Adipose tissue (tissue), 3 donors: Measurements from ENCODE around the gene CPED1. TPM values are rescaled to one million over a fixed set of nuclear protein-coding genes. Genes with fewer than 3 reads are reported as not detected.
"Not testable (repeated sequence)": the region's sequence is repeated elsewhere in the genome, so short reads cannot be mapped to it uniquely, and the experiment has no call there.

Experiments used
- H3K27ac ChIP-seq: one replicate; pipeline ENCODE4 v1.5.1; 2013; ENCODE audit warnings: low read depth, low read length
- WGBS, 3 donors: extraction: QIAGEN DNeasy Blood & Tissue Kit; methylation state at CpG; one replicate each; pipeline ENCODE4 v1.1.7; 2013; 5-methylcytosine and 5-hydroxymethylcytosine counted together
- polyA plus RNA-seq, 3 donors: library from polyadenylated mRNA; stranded (reverse); fragments of 200-250 nt; gene quantifications; one replicate each; pipeline ENCODE4 v1.2.3, GENCODE V29; 2013
- donor health status: healthy with polysubstance abuse.
- donor health status: Bipolar disorder and iron deficiency.
- donor health status: healthy.

The CPED1 gene
- polyA plus RNA-seq, 3 donors, result 0.92 to 15.1 (median 13.9) TPM

- no peak overlapping the region for H3K27ac ChIP-seq
- 49 to 83% (median 72%) methylated on average over 4 of the region's 4 CpGs for WGBS, 3 donors
Measured at GRCh38 chr7:121097577-121097976, 109.1 kb downstream of the CPED1 start.

DNA sequence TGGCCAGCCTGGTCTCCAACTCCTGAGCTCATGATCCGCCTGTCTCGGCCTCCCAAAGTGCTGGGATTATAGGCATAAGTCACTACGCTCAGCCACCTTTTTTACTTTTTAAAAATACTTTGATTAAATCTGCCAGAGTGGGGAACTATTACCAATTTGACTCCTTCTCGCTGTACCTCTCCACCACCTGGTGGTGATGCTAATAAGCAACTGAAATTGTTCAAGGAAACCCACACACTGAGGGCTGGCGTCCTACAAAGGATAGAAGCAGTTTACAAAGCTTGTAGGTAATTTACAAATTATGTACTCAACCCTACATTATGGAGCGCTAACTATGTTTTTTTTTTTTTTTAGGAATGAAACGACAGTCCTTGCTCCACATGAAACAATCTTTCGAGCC lies 111.1 kb downstream of the CPED1 start:
- WGBS, 3 donors, result 86 to 92% (median 91%) methylated on average over 8 of the region's 8 CpGs
- H3K27ac ChIP-seq, result no peak overlapping the region

GRCh38 chr7:121101083-121101482 lies 112.6 kb downstream of the CPED1 start:
- no peak overlapping the region for H3K27ac ChIP-seq

DNA sequence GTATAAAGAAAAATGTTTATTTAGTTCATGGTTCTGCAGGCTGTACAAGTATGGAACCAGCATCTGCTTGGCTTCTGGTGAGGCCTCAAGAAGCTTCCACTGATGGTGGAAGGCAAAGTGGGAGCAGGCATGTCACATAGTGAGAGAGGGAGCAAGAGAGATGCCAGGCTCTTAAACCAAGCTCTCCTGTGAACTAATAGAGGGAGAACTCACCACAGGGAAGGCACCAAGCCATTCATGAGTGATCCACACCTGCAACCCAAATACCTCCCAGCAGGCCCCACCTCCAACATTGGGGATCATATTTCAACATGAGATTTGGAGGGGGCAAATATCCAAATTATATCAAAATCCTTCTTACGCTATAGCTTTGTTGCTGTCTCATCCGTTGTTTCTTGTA lies 113.1 kb downstream of the CPED1 start:
- 93 to 98% (median 96%) methylated on average over 2 of the region's 2 CpGs for WGBS, 3 donors
- H3K27ac ChIP-seq, result no peak overlapping the region

DNA sequence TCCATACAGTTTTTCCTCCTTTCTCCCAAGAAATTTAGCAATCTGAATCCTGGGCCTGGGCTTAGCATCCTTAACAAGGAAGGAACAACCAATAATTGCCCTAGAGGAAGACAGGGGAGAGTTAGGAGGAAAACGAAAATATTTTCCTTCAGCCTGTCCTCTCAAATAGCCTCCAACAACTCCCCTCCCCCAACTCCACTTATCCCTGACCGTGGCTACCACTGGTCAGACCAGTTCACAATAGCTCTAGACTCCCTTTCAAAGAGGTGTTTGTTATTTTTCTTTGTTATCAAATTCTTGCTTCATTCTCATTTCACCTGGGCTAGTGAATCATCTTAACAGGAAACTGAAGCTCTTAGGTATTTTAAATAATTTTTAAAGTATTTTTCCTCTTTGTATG lies 114.1 kb downstream of the CPED1 start:
- no peak overlapping the region for H3K27ac ChIP-seq
- WGBS, 3 donors, result 26 to 75% (median 70%) methylated on average over 2 of the region's 2 CpGs

- no peak overlapping the region for H3K27ac ChIP-seq
- WGBS, 3 donors, result 69 to 95% (median 87%) methylated on average over 2 of the region's 2 CpGs
Measured at GRCh38 chr7:121103086-121103485, 114.6 kb downstream of the CPED1 start.

GRCh38 chr7:121103579-121103978 lies 115.1 kb downstream of the CPED1 start:
- WGBS, 3 donors, result 73 to 81% (median 76%) methylated on average over 2 of the region's 2 CpGs
- no peak overlapping the region for H3K27ac ChIP-seq

GRCh38 chr7:121105262-121105661 lies 116.8 kb downstream of the CPED1 start:
- H3K27ac ChIP-seq, result no peak overlapping the region
- WGBS, 3 donors, result 60 to 82% (median 80%) methylated on average over 5 of the region's 5 CpGs

DNA sequence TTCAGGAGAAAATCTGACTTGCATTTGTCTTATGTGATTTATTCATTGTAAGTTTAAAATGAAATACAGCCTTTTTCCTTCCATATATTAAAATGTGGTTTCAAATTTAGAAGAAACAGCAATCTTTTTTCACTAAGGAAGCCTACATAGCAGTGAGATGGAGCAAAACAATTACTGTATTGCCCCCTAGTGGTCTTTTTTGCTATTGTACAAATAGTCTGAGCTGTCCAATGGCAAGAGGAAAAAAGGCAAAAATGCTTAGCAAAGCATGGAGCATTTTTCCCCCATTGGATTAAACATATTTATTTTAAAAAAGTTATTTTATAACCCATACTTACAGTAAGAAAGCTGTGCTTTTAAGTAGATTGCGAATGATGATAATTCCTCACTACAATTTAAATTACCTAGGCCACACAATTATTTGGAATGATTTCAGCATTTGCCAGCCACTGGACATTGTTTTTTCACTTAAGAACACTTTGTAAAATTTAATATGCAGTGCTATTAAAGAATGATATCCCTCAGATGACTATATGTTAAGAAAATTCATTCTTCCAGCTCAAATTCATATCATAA lies 119.5 kb downstream of the CPED1 start:
- 38 to 49% (median 42%) methylated on average over 1 of the region's 1 CpG for WGBS, 3 donors
- H3K27ac ChIP-seq, result no peak overlapping the region

DNA sequence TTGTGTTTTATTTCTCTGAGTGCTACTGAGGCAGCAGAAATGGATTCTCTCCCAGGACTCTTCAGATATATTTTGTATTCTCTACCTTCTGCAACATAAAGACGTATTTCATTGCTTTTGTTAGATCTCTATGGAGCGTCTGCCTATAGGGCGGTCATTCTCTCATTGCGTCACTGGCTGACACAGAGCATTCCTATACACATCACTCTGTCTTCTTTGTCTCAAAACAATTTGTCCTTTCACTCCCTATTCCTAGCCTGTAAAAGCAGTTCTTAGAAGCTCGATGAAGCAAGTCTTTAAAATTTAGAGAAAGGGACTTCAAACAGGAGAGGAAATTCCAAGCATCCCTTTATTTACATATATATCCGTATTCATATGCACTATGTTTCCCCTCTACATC lies 120.6 kb downstream of the CPED1 start:
- 76 to 91% (median 85%) methylated on average over 6 of the region's 6 CpGs for WGBS, 3 donors
- H3K27ac ChIP-seq, result no peak overlapping the region

- H3K27ac ChIP-seq, result no peak overlapping the region
Measured at GRCh38 chr7:121113288-121113687, 124.8 kb downstream of the CPED1 start.

DNA sequence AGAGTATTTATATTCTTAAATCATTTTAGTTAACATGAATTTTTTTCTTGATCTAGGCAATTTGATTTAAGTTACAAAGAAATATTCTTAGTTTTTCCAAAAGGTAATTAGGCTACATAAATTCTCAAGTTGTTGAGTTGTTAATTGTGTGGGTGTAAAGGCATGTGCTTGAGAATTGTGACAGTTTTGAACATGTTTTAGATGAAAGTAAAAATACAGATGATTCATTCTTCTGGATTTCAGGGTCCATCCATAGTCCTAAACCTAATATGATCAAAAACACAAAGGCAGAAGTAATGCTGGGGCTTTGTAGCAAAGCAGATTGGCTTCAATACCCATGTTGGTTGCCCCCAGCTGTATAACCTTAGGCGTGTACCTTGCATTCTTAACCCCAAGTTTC lies 127.9 kb downstream of the CPED1 start:
- 85 to 100% (median 93%) methylated on average over 1 of the region's 1 CpG for WGBS, 3 donors
- no peak overlapping the region for H3K27ac ChIP-seq

DNA sequence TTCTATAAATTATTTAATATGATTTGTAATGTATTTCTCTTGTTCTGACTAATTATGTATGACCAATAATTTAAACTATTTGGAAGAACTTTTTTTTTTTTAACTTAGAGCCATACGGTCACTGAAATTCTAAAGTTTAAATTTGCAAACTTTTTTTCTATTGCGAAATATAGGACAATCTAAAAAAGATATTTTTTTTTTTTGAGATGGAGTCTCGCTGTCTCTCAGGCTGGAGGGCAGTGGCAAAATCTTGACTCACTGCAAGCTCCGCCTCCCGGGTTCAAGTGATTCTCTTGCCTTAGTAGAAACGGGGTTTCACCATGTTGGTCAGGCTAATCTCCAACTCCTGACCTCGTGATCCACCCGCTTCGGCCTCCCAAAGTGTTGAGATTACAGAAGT lies 130.5 kb downstream of the CPED1 start:
- 95% methylated on average over 9 of the region's 9 CpGs for WGBS, 3 donors
- H3K27ac ChIP-seq, result no peak overlapping the region

DNA sequence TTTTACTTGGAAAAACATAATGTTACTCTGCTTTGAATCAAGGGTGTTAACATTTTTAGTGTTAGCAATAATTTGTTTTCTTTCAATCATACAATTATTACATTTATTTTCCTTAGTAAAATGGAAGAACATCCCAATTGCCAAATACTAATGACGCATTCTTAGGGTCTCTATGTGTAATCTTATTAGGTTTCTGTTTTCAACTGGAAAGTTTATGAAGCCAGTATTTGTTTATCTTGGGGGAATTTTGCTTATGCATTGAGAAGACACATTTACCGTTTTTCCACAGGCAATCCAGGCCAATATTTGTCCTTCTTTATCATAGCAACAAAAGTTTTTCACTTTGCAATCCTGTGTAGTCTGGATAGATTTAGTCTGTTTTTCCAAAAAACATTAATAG lies 134.5 kb downstream of the CPED1 start:
- WGBS, 3 donors, result 57 to 74% (median 71%) methylated on average over 2 of the region's 2 CpGs
- H3K27ac ChIP-seq, result no peak overlapping the region

DNA sequence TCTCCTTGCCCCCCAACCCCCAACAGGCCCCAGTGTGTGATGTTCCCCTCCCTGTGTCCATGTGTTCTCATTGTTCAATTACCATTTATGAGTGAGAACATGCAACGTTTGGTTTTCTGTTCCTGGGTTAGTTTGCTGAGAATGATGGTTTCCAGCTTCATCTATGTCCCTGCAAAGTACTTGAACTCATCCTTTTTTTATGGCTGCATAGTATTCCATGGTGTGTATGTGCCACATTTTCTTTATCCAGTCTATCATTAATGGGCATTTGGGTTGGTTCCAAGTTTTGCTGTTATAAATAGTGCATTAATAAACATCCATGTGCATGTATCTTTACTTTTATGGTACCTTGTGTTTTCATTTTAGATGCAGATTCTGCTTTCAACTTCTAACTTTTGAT lies 136.9 kb downstream of the CPED1 start:
- 81 to 90% (median 82%) methylated on average over 1 of the region's 1 CpG for WGBS, 3 donors
- H3K27ac ChIP-seq, result not testable (repeated sequence)

DNA sequence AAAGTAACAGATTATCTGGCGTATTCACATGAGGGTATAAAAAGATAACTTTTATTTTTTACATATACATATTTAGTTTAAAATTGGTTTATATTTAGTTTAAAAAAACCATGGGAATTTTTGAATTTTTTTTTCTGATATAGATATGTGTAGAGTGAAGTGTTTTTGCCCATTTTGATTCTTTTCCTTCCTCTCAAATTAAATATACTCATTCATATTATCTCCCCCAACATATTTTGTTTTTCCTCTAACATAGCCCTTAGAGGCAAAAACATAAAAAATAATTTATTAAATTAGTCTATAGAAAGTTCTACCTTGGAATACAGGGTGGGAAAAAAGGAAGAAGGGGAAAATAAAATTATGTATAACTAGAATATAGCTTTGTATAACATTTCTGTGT lies 137.7 kb downstream of the CPED1 start:
- 93 to 97% (median 96%) methylated on average over 1 of the region's 1 CpG for WGBS, 3 donors
- no peak overlapping the region for H3K27ac ChIP-seq

DNA sequence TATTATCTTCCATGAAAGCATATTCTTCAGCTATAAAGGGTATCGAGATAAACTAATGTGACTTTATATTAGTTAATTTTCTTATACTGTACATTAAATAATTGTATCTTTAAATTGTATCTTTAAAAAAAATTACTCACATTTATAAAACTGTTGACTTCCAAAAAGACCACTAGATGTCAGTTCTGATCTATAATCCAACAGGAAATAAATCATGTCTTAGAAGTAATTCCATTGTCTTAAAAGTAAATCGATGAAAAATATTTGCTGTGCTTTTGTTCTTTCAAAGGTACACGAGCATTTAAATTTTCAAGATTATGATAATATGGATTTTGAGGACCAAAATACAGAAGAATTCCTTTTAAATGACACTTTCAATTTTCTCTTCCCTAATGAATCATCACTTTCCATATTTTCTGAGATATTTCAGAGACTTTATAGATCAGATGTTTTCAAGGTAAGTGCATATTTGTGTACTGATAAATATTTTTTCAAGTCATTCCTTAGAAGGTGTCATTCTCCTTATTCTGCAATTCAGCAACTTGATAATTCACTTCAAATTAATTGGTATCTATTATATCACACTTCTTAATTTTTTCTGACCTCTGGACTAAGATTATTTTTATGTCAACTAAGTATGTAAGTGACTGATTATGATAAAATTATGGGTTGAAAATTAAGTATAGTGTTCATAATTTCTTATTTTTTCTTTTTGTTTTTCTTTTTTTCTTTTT lies 138.5 kb downstream of the CPED1 start:
- WGBS, 3 donors, result 42 to 70% (median 67%) methylated on average over 3 of the region's 3 CpGs
- H3K27ac ChIP-seq, result no peak overlapping the region

- WGBS, 3 donors, result 0% methylated on average over 1 of the region's 1 CpG
- no peak overlapping the region for H3K27ac ChIP-seq
Measured at GRCh38 chr7:121132940-121133339, 144.4 kb downstream of the CPED1 start.

DNA sequence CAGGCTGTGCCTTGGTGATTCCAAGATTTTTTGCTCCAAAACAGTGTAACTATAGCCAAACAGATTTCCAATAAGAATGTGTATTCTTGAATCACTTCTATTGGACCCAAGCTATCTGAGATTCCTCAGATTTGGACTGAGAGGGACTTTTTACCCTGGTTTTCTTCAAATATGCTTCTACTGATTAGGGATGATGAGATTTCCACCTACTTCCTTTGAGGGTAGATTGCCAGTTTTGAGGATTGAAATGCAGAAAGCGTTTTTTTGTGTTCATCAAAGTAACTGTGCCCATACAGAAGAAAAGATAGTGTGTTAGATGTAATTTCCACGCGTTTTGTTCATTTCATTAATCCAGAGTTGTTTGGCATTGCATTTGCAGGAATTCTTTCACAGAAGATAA lies 144.9 kb downstream of the CPED1 start:
- H3K27ac ChIP-seq, result no peak overlapping the region
- WGBS, 3 donors, result 80 to 94% (median 83%) methylated on average over 3 of the region's 3 CpGs

DNA sequence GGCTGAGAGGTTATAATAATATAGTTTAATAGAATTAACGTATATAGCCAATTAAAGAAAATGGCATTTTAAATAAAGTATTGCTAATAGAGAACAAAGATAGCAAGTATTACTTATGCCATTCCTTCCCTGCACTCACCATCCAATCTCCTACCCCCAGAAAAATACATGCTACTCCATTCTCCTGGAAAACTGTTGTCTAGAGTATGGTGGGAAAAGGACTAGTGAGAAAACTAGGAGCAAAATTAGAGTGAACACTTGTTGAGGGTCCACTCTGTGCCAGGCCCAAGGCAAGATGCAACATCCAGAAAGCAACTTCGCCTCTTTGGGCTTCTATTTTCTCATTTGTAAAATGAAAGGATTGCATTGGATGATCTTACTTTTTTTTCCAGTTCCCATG lies 149.1 kb downstream of the CPED1 start:
- WGBS, 3 donors, result 94 to 98% (median 96%) methylated on average over 2 of the region's 2 CpGs
- no peak overlapping the region for H3K27ac ChIP-seq
